Inferior parietal cortex (tissue), 1 donor: Measurements from ENCODE around the gene MRPL55.

ENCODE experiments used
- DNase-seq: peaks from one replicate; pipeline ENCODE4 v3.0.0-alpha.2; 2016; ENCODE audit errors: extremely low spot score

Gene MRPL55

DNA sequence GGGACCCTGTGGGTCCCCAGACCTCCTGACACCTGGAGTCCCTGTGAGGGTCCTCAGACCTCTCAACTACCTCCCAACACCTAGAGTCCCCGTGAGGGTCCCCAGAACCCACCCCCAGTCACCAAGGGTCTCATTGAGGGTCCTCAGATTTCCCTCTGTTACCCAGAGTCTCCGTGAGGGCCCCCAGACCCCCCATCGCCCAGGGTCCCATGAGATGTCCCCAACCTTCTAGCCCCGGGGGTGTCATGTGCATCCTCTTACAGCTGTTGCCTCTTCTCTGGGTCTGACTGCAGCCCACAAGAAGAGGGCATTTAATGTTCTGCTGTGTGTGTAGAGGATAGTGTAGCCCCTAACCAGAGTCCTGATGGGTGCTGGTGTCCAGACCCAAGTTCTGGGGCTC, 38.7 kb upstream of the MRPL55 start:
- no peak for DNase-seq

DNA sequence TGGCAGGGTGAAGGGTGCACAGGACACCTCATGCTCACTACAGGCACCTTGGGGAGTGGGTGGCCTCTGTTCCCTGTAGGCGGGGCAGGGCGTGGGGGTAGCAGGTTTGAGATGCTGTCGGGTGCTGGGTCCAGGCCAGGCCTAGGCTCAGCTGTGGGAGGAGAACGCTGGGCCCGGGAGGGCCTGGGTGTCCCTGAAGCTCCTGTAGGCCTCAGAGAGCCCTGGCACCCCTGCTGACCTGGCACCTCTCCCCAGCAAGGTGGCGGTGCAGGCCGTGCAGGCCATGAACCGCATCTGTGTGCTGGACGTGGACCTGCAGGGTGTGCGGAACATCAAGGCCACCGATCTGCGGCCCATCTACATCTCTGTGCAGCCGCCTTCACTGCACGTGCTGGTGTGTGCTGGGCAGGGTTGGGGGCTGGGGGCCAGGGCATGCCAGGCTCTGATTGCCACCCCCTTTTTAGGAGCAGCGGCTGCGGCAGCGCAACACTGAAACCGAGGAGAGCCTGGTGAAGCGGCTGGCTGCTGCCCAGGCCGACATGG, 38.1 kb upstream of the MRPL55 start:
- DNase-seq = no peak

DNA sequence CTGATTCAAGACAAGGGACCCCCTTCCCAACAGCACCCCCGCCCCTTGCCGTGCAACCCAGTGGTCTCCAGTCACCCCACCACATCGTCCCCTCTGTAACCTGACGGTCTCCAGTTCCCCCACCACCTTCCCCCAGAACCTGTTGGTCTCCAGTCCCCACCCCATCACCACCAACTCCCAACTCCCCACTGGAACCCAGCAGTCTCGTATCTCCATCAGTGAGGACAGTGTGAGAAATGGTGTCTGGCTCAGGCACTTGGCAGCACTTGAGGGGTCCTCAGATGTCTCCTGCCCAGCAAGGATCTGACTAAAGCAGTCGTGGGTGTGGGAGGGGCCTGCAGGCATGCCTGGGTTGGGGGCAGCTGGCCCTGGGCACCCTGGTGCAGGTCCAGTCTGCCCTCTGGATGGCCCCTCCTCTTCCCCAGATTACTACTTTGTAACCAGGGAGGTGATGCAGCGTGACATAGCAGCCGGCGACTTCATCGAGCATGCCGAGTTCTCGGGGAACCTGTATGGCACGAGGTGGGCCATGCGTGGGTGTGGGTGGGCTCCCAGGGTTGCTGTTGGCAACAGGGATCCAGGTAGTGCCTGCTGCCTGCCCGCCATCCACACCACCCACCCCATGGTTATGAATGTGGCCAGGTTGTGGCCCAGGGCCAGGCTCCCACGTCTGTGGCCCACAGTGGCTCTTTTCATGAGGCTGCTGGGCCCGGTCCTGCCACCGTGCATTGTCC, 37.5 kb upstream of the MRPL55 start:
- DNase-seq = no peak

DNA sequence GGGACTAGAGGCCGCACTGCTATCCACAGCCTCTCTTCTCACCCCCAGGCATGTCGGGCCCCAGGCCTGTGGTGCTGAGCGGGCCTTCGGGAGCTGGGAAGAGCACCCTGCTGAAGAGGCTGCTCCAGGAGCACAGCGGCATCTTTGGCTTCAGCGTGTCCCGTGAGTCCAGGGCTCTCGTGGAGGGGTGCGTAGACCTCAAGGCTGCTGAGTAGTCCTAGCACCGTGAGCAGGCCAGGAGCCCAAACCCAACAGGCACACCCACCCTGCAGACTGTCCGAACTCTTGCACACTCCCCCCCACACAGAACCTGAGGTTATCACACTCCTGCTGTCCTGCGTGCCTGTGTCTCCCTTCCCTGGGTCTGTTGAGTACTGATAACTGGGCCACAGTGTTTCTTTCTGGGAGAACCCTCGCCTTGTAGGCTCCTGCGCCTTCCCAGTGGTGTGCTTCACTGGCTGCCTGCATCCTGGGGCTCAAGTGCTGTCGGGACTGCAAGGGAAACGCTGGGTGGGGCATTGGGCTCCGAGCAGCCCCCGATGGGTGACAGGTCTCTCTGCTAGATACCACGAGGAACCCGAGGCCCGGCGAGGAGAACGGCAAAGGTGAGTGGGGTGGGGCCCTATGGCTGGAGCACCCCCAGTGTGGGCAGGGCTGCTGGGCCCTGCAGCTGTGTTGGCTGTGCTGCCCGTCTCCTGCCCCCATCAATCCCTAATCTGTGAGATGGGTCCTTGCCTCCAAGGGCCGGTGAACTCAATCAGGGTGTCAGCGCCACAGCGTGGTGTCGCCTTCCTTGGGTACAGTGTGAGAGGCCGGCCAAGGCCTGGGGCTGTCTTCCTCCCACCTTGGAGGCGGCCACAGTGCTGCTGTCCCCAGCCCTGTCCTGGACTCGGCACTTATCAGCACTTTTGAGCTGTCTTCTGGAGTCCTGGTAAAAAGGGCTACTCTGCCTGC, 36.6 kb upstream of the MRPL55 start:
- DNase-seq = no peak

DNA sequence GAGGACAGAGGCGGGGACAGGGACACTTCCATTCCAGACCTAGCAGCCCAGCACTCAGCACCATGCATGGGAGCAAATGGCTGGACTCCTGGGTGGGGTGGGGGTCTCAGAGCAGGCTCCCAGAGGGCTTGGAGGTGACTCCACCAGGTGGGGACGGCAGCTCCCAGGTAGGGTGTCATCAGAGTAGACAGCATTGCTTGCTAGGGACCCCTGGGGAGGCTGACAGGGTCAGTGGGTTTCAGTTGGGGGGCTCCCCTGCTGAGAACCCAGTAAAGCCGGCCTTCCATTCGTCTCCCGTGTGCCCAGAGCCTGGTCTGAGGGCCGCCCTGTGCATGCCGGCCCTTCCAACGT, 35.9 kb upstream of the MRPL55 start:
- no peak for DNase-seq

DNA sequence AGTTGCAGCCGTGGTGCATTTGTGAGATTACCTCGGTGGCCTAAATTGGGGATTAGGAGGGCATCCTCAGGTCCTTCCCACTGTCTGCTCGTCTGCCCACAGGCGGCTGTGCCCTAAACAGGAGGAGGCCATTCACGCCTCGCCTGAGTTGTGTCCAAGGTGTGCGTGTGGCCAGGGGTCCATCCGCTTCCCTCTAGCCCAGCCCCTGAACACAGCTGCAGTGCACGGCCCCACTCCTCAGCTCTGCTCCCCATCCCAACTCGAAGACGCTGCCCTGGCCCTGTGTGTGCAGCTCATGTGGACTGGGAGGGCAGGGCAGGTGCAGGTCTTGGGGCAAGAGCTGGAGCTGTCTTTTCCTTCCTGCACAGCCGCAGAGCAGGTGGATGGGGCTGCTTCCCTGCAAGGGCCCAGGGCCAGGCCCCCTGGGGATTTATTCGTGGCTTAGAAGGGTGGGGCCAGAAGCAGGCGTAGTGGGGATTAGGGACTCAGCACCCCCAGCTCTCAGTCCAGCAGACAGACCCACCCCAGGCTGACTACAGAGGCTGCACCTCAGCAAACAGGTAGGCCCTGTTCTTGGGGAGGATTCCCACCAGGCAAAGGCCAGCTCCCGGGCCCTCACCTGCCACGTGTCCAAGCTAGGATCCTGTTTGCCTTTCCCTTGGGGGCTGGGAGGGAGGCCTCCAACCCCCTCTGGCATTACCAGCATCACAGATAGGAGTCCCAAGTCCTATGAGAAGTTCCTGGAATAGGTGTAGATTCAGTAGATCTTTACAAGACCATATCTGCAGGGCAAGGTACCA, 35.3 kb upstream of the MRPL55 start:
- DNase-seq = no peak

DNA sequence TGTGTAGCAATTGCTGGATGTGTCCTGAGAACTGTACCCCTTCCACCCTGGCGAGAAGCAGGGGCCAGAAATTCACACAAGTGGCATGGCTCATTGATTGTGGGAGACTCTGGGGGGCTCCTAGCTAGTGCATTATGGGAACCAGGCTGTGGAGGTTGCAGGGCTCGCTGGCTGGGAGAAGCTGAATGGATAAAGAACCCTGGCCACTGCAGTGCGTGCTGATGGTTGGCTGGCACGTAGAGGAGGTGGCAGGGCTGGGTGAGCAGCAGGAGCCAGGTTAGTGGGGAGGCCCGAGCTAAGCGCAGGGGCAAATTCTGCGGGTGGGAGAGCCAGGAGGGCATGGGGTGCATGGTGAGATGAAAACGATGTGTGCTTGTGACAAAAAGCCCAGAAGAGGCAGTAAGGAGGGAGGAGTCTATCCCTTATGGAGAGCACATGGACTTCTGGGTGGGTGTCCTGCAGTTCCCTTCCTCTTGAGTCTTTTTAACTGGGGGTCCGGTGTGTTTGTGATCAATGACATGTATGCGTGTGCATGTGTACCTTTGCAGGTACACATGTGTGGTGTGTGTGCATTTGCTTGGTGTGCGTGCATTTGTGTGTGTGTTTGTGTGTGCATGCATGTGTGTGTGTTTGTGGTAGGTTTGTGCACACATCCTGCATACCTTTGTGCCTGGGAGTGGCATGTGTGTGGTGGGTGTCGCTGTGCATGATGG, 34.5 kb upstream of the MRPL55 start:
- no peak for DNase-seq

DNA sequence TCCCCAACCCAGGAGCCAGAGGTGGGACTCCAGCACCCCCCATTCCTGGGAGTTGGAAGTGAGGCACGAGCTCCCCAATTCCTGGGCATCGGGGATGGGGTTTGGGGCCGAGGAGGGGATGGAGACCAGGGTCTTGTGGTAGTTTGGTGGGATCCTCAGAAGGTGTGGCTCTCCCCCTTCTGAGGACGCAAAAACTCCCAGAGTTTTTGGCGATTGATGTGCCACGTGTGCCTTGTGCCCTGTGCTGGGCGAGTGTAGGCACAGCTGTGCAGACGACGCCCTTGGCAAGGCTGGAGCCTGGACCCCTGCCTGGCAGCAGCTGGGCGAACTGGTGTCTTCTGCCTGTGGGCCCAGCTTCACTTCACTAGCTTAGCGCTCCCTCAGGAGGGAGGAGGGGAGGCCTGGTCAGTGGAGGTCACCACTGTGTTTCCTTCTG, 33.6 kb upstream of the MRPL55 start:
- no peak for DNase-seq

DNA sequence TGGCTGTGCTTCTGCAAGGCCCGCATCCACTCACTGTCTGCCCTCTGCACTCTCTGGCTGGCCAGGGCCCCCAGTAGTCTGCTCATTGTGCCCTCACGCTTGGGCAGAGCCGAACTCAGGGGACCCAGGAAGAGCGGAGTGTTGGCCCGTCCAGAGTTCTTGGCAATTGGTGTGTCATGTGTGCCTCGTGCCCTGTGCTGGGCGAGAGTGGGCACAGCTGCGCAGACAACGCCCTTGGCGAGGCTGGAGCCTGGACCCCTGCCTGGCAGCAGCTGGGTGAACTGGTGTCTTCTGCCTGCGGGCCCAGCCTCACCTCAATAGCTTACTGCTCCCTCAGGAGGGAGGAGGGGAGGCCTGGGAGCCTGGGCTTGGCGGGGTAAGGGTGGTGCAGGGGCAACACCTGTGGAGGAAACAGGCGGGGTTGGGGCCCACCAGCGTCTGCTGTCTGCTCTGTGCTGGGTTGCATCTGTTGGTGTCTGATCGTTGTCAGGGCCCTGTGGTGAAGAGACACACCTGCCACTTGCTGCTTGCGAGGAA, 33.1 kb upstream of the MRPL55 start:
- DNase-seq = no peak

DNA sequence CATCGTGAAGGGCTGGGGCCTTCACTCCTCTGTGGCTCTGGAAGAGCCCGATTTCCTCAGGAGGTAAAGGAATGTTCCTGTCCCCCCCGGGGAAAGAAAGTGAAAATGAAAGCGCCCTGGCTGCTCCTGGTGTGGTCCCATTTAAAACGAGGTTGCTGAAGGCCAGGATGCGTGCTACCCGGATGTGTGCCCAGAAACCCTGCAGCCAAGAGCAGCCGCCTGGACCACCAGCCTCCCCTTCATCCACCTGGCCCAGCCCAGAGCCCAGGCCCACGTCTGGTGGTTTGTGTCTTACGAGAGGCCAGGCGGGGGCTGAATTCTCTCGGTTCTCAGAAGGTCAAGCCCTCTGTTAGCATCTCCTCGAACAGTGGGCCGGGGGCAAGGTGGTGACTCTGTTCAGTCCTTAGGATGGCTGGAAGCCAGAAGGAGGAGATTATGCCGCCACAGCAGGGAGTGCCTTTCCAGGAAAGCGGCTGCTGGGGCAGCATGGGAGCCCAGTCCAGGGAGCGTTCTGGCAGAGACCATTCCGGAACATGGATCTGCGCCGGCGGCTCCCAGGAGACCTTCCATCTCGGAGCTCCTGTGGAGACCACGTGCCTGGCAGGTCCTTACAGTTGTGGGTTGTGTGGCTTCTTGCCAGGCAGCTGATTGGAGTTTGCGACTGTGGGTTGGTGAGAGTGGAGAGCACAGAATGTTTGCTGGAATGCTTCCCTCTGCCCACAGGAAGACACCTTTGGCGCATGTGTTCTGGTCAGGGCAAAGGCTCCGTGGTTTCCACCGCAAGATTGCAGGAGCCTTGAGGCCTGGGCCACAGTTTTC, 32.3 kb upstream of the MRPL55 start:
- no peak for DNase-seq

DNA sequence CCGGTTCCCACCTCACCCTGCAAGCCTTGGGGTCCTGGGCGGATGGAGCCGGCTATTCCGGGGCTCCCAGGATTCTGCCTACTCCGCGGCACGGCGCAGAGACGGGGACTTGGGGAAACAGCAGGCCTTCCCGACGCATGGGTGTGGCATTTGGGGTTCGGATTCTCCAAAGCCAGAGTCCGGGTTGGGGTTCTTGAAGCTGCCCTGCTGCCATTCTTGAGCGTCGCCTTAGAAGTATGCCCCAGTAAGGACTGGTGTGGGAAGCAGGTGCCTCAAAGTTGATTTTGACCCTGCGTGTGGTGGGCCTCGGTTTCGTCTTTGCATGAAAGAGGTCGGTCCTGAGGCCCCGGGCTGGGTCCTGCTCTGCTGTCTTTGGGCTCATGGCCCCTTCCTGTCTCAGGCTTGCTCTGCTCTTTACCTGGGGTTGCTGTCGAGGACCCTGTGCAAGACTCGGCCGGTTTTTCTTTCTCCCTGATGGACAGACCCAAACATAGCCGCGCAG, 31.7 kb upstream of the MRPL55 start:
- no peak for DNase-seq

DNA sequence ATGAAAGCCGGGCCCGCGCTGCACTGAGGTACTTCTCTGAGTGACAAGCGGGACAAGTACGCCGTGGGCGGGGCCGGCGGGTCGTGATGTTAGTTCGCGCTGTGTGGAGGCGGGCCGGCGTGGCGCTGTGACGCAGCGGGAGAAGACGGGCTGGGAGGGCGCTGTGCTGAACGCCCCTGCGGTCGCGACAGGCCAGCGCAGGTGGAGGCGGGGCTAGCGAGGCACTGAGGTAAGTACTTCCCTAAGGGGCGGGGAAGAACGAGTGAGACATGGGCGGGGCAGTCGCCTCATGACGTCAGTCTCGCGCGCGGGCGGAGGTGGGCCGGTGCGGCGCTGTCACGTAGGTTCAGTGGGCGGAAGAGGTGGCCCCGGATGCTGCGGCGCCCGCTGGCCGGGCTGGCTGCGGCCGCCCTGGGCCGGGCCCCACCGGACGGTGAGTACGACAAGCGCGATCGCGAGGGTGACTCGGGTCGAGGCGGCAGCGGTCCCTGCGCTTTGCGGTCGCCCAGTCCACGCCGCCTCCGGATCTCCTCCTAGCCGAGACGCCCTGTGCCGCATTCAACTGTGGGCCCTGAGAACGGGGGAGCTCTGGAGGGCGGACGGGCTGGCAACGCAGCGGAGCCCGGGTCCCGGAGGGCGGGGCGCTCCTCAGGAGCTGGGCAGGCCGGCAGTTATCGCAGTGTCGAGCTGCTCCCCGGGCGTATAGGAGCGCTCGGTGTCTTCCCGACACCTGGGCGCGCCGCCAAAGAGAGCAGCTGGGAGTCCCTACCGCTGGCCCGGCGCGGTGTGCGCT, 31.0 kb upstream of the MRPL55 start, which contains the start of gene GUK1:
TSS of gene GUK1 (plus strand) at position 349 of the 793 bp plus-strand sequence. CDS start at position 373, 24 bp downstream.
- peak; percentile 95 for DNase-seq

DNA sequence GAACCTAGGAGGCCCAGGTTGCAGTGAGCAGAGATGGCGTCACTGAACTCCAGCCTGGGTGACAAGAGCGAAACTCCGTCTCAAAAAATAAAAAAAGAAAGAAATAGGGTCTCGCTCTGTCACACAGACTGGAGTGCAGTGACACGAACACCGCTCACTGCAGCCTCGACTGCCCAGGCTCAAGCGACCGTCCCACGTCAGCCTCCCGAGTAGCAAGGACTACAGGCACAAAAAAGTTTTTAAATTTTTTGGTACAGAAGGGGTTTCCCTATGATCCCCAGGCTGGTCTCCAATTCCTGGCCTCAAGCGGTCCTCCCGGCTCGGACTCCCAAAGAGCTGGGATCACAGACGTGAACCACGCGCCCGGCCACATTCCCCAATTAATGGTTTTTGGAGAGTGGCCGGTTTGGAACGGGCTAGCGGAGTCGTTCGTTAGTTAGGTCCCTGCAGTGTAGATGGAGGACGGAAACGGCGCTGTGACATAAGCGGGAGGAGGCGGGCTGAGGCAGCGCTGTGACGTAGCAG, 30.4 kb upstream of the MRPL55 start:
- DNase-seq = no peak

DNA sequence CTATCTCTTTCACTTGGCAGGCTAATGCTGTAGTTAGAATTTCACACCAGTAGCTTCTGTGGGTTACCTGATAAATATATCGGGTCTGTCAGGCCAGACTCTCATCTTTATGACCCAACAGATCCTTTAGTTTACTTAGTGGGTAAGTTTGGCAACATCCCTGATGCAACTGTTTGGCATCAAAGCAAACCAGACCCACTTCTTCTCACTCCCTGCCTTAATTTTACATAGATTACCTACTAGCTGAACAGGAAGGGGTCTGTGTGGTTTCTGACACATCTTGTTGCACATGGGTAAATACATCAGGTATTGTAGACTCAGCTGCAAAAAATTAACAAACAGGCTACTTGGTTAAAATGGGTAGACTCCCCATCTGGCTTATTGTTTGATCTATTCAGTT, 27.8 kb upstream of the MRPL55 start:
- DNase-seq = no peak

DNA sequence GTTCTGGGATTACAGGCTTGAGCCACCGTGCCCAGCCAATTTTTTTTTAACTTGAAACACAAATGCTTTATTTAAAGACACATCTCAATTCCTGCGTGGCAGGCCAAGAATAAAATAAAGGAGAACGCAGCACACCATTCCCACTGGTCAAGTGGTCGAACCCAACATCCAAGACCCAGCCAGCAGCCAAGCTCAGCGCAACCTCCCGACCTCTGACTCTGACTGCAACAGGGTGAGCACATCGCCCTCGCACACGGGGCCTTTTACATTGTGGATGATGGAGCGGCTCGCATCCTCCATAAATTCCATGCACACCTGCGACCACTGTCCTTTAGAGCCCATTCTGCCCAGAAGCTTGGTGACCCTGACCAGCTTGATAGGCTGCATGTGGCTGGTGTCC, 25.5 kb upstream of the MRPL55 start:
- DNase-seq = no peak

DNA sequence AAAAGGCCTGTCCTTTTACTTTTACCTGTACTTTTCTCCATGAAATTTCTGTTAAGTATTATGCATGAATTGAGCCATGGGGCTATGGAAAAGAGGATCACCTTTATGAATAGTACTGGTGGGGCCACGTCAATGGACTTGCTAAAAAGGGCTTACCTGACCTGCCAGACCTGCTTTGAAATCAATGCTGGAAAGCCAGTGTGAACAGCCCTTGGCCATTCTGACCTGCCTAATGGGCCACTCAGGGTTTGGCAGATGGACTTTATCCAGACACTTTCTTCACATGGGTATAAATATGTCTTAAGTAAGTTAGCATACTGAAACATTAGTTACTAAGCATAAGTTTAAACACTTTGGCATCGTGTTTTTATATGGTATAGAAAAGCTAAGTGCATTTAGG, 22.7 kb upstream of the MRPL55 start:
- no peak for DNase-seq

DNA sequence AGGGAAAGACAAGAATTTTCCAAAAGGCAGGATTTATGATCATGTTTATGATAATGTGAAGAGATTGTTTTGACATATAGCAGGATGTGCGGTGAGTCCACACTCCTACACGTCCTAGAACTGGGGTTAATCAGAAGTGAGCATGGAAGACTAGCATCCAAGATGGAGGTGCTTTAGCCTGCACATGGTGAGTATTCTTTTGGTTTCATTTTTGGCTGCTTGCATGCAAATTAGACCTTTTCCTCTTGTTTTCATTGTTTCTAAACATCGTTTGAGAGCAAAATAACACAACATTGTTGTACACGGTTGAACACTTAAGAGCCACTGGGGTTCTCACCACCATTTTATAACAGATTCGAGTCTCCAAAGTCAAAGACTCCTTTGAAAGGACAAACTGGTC, 16.1 kb upstream of the MRPL55 start:
- DNase-seq = no peak

DNA sequence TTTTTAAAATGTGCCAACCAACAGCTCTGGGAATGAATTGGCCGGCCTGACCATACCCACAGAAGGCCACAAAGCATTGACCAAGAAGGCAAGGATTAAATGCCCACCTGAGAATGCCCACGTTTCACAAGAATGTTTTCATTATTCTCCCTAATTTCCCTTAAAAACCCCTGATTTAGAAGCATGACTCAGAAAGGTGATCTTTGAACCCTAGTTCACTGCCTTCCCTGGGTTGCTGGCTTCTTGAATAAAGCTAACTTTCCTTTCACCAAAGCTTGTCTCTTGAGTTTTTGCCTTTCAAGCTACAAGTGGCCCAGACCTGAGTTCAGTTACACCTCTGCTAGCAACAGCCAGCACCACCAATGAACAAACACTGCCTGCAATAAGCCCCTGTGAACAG, 14.4 kb upstream of the MRPL55 start:
- no peak for DNase-seq

DNA sequence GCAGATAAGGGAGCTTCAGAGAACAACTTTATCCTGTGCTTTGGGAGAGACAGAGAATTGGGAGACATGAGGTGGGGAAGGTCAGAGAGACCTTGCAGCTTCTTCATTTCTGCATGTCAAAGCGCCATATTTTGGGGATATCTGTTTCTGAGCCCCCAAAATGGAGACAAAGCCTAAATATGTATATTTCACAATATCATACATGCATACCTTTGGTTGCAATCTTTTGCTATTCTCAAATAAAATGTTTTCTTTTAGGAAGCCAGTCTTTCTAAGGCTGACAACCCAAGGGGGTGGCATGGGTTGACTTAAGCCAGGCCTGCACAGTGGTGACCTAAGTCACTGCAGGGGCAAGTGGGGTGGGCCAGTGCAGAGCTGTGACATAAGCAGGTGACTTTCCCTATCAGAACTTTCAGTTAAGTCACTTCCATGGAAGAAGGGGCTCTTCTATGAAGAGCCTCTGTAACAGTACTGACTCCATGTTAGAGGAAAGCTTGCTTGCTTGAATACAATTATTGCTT, 13.9 kb upstream of the MRPL55 start:
- no peak for DNase-seq
